Endothelial cell of umbilical vein (primary cell): ENCODE measurements around the gene DUOXA1. TPM values are rescaled to one million over a fixed set of nuclear protein-coding genes. Genes with fewer than 3 reads are reported as not detected.

Experiments used
- BruUV-seq: library from RNA; stranded (reverse); fragments of 400-500 nt; replicated peaks from 2 replicates; lab custom pipeline; 2021; lab: Mats Ljungman, UMichigan
- CTCF ChIA-PET: fragments of 300-600, 350-600 bp; sonication (Branson Sonifier 250); formaldehyde crosslinking; loops from one replicate; lab custom pipeline; 2021; ENCODE audit warnings: antibody characterized with exemption, inconsistent platforms; lab: Charles Lee
- POLR2A ChIA-PET: fragments of 300-600, 350-600 bp; sonication (Branson Sonifier 250); formaldehyde crosslinking; loops from one replicate; lab custom pipeline; 2021; ENCODE audit warnings: antibody characterized with exemption, inconsistent platforms; lab: Charles Lee
- DNase-seq: peaks from one replicate; pipeline ENCODE4 v3.0.0-alpha.2; 2011; ENCODE audit warnings: low read depth, low spot score
- FAIRE-seq: peaks from 2 replicates; lab custom pipeline; 2011; peaks lifted over from hg19 to GRCh38; lab: Jason Lieb, UNC
- H2AFZ ChIP-seq: 2 replicates; pipeline ENCODE4 v1.6.0; 2012; ENCODE audit warnings: low read depth, low read length, control low read depth, inconsistent platforms
- H3K27ac ChIP-seq: 2 replicates; pipeline ENCODE4 v1.5.1; 2011; ENCODE audit warnings: low read depth, mild to moderate bottlenecking, control low read depth, low read length, moderate library complexity; ENCODE audit not compliant: insufficient read depth
- H3K27me3 ChIP-seq, 2 experiments: 2 replicates each; pipeline versions ENCODE4 v1.6.0 to v1.6.1; 2011; ENCODE audit warnings: low read length in 2 of 2, mixed read lengths in 1 of 2; ENCODE audit not compliant: control insufficient read depth in 2 of 2, insufficient read depth in 2 of 2
- H3K36me3 ChIP-seq, 2 experiments: 2 replicates in 1 of 2; 3 replicates in 1 of 2; pipeline ENCODE4 v1.5.1; 2011; ENCODE audit warnings: low read length in 2 of 2, mild to moderate bottlenecking in 1 of 2, moderate library complexity in 1 of 2; ENCODE audit not compliant: control insufficient read depth in 2 of 2, insufficient read depth in 2 of 2; ENCODE audit errors: extremely low read depth in 1 of 2
- H3K4me1 ChIP-seq: 3 replicates; pipeline ENCODE4 v1.5.1; 2011; ENCODE audit warnings: mild to moderate bottlenecking, low read length; ENCODE audit not compliant: control insufficient read depth, insufficient read depth; ENCODE audit errors: extremely low read depth
- H3K4me2 ChIP-seq: 2 replicates; pipeline ENCODE4 v1.6.1; 2011; ENCODE audit warnings: low read length, control low read depth, mixed read lengths; ENCODE audit not compliant: insufficient read depth
- H3K4me3 ChIP-seq, 3 experiments: fragments of 200-600 bp in 1 of 3; sonication (generic), shearing (Covaris generic) in 1 of 3; replicated peaks in 1 of 3; 2 replicates each; pipeline ENCODE4 v1.5.1; 2011 to 2016; ENCODE audit warnings: control low read depth in 3 of 3, low read length in 3 of 3, mild to moderate bottlenecking in 2 of 3, inconsistent platforms in 1 of 3, low read depth in 1 of 3, moderate library complexity in 1 of 3; ENCODE audit not compliant: insufficient read depth in 1 of 3
- H3K79me2 ChIP-seq: 2 replicates; pipeline ENCODE4 v1.6.0; 2012; ENCODE audit warnings: low read length, inconsistent platforms; ENCODE audit not compliant: control insufficient read depth, insufficient read depth
- H3K9ac ChIP-seq: replicated peaks from 2 replicates; pipeline ENCODE3; 2011; ENCODE audit warnings: low read length, control low read depth; ENCODE audit not compliant: insufficient read depth; ENCODE audit errors: extremely low read depth
- H3K9me1 ChIP-seq: replicated peaks from 3 replicates; pipeline ENCODE4 v1.6.0; 2011; ENCODE audit warnings: mild to moderate bottlenecking, low read length; ENCODE audit not compliant: control insufficient read depth, insufficient read depth; ENCODE audit errors: extremely low read depth
- H3K9me3 ChIP-seq: replicated peaks from 2 replicates; pipeline ENCODE4 v1.5.1; 2012; ENCODE audit warnings: low read length, inconsistent platforms; ENCODE audit not compliant: control insufficient read depth, insufficient read depth
- H4K20me1 ChIP-seq: replicated peaks from 2 replicates; pipeline ENCODE3; 2011; ENCODE audit warnings: mild to moderate bottlenecking, low read length; ENCODE audit not compliant: control insufficient read depth, insufficient read depth; ENCODE audit errors: extremely low read depth
- CTCF ChIP-seq, 2 donors: IDR thresholded peaks; 1 replicate in 1 of 2; 2 replicates in 1 of 2; pipeline ENCODE4 v1.5.1; 2011; ENCODE audit warnings: low read length in 2 of 2, mild to moderate bottlenecking in 2 of 2, moderate library complexity in 2 of 2, control low read depth in 1 of 2, inconsistent platforms in 1 of 2, low read depth in 1 of 2; ENCODE audit not compliant: insufficient read depth in 1 of 2; ENCODE audit errors: extremely low read depth in 1 of 2
- GATA2 ChIP-seq: IDR thresholded peaks from 2 replicates; pipeline ENCODE4 v1.7.0; 2011; ENCODE audit warnings: low read depth, mild to moderate bottlenecking, moderate library complexity, mixed read lengths, low read length; ENCODE audit not compliant: insufficient read length, insufficient read depth
- JUN ChIP-seq: IDR thresholded peaks from 2 replicates; pipeline ENCODE4 v1.6.1; 2011; ENCODE audit warnings: borderline replicate concordance, low read depth; ENCODE audit not compliant: insufficient read length, insufficient read depth
- POLR2A ChIP-seq: IDR thresholded peaks from 2 replicates; pipeline ENCODE4 v1.6.1; 2012; ENCODE audit warnings: low read depth, mild to moderate bottlenecking, control low read depth, low read length
- dilution Hi-C: fragments of 300-500 bp; cut with MboI; formaldehyde crosslinking; loops from one replicate; pipeline ENCODE4 v1.15.0; 2019; ENCODE audit warnings: low sequenced_read_pairs; ENCODE audit not compliant: extremely low pct_ligation_motif_present
- intact Hi-C: fragments of 100-400 bp; cut with micrococcal nuclease; formaldehyde crosslinking; loops from one replicate; pipeline ENCODE4 v1.10.0; 2022
- polyA plus RNA-seq, 4 experiments: library from polyadenylated mRNA; depleted of rRNA in 3 of 4; stranded (reverse) in 3 of 4; unstranded in 1 of 4; fragments of >200 nt; gene quantifications; 2 replicates each; pipeline versions ENCODE4 v1.2.1 to v1.2.3, GENCODE V29; 2011 to 2012; ENCODE audit warnings: missing spikeins in 1 of 4
- total RNA-seq: library from RNA; stranded (reverse); gene quantifications from 2 replicates; pipeline ENCODE4 v1.2.3, GENCODE V29; 2021

Gene DUOXA1
- total and polyA plus RNA-seq, 2 donors (not counting 3 experiments of a cell fraction or from before 2014, with no cell fraction given), result 0.07 TPM; not detected in 1

GRCh38 chr15:45111390-45112142, 18.1 kb downstream of the DUOXA1 start:
- DNase-seq, result no peak
- dilution Hi-C loops, result no loop called here
- BruUV-seq, result no TSS peak

More at GRCh38 chr15:45111390-45112142, 18.1 kb downstream of the DUOXA1 start:
- peaks cover 67 to 75% of the 10 kb centered on the region in 2 experiments for H3K27me3 ChIP-seq
- no peak overlapping the region for H2AFZ ChIP-seq
- no peak for FAIRE-seq
- H3K9me1 ChIP-seq, result no peaks in the 10 kb centered on the region
- H3K4me3 ChIP-seq, result no peak overlapping the region
- no peaks in the 10 kb centered on the region for H3K36me3 ChIP-seq
- H3K79me2 ChIP-seq, result no peaks in the 10 kb centered on the region
- no peaks in the 10 kb centered on the region for H4K20me1 ChIP-seq
- H3K9ac ChIP-seq, result no peak overlapping the region
- H3K4me2 ChIP-seq, result no peak overlapping the region
- intact Hi-C loops, result no loop called here
- no peaks in the 10 kb centered on the region for H3K9me3 ChIP-seq
- TF ChIP-seq GATA2, result no peak
- TF ChIP-seq CTCF (IDR thresholded peaks at IDR 0.05; ENCODE audit: extremely low read depth in 1 of 2, insufficient read depth in 1 of 2, low read depth in 1 of 2, low read length in 2 of 2), result no peak
- TF ChIP-seq POLR2A, result no peak
- no peak for TF ChIP-seq JUN
- ChIA-PET POLR2A (no interaction called here), CTCF (interaction anchor here (1.6 kb wide), 1 partner anchor 15 kb away, joined by 7 read pairs; no protein-coding TSS in a partner anchor)
- H3K27ac ChIP-seq, result no peak overlapping the region
- no peaks in the 10 kb centered on the region for H3K4me1 ChIP-seq
